Activated naive CD4-positive, alpha-beta T cell treated with anti-CD3 and anti-CD28 coated beads, Interleukin-2, amount 50 U/mL, for 16 hours (primary cell): ENCODE results near the gene BCL2L12.
"Not testable (repeated sequence)": the region's sequence is repeated elsewhere in the genome, so short reads cannot be mapped to it uniquely, and the experiment has no call there.

Experiments used
- DNase-seq: peaks from one replicate; pipeline ENCODE4 v3.0.0-alpha.2; 2020

The BCL2L12 gene

GRCh38 chr19:49665351-49666119, at the start of gene BCL2L12, which contains the start of gene IRF3:
BCL2L12 (plus strand) TSS chr19:49665933; CDS start chr19:49666693, 760 bp downstream.
IRF3 (minus strand) TSS chr19:49665857; CDS start chr19:49664838, 1,019 bp downstream.
- DNase-seq, result peak; percentile 99

- DNase-seq, result no peak
These were observed 49.2 kb upstream of the BCL2L12 start for GRCh38 chr19:49616532-49616931.

GRCh38 chr19:49616945-49617344, 48.8 kb upstream of the BCL2L12 start:
- no peak for DNase-seq

- not testable (repeated sequence) for DNase-seq
These were observed 47.9 kb upstream of the BCL2L12 start for GRCh38 chr19:49617860-49618259.

- DNase-seq, result no peak
These were observed 40.5 kb upstream of the BCL2L12 start for GRCh38 chr19:49624967-49625910.

GRCh38 chr19:49626226-49626625, 39.5 kb upstream of the BCL2L12 start:
- no peak for DNase-seq

- no peak for DNase-seq
These were observed 36.1 kb upstream of the BCL2L12 start for GRCh38 chr19:49629659-49630058.

- no peak for DNase-seq
These were observed 34.6 kb upstream of the BCL2L12 start for GRCh38 chr19:49631014-49631588.

- DNase-seq, result no peak
These were observed 34.0 kb upstream of the BCL2L12 start for GRCh38 chr19:49631610-49632192.

- no peak for DNase-seq
These were observed 33.2 kb upstream of the BCL2L12 start for GRCh38 chr19:49632576-49632975.

- not testable (repeated sequence) for DNase-seq
These were observed 32.5 kb upstream of the BCL2L12 start for GRCh38 chr19:49633273-49633672.

GRCh38 chr19:49635530-49636232, 30.1 kb upstream of the BCL2L12 start:
- DNase-seq, result no peak

- no peak for DNase-seq
These were observed 29.4 kb upstream of the BCL2L12 start for GRCh38 chr19:49636233-49636932.

- no peak for DNase-seq
These were observed 27.7 kb upstream of the BCL2L12 start for GRCh38 chr19:49637821-49638738.

GRCh38 chr19:49639401-49640112, 26.2 kb upstream of the BCL2L12 start:
- DNase-seq, result no peak

GRCh38 chr19:49640113-49640898, 25.4 kb upstream of the BCL2L12 start, which contains the start of gene RRAS:
RRAS (minus strand) TSS chr19:49640143; CDS start chr19:49640098, 45 bp downstream.
- DNase-seq, result peak; percentile 100

GRCh38 chr19:49641688-49642491, 23.8 kb upstream of the BCL2L12 start, which contains the start of gene SCAF1:
SCAF1 (plus strand) TSS chr19:49642209; CDS start chr19:49645027, 2,818 bp downstream.
- DNase-seq, result peak; percentile 99
